Measurements from ENCODE around the gene KRTAP12-3. TPM values are rescaled to one million over a fixed set of nuclear protein-coding genes. Genes with fewer than 3 reads are reported as not detected.
"Not testable (repeated sequence)": the region's sequence is repeated elsewhere in the genome, so short reads cannot be mapped to it uniquely, and the experiment has no call there.

Gene KRTAP12-3
- total RNA-seq, 1 donor from 2014 or later, result not detected

GRCh38 chr21:44686000-44686781 lies 28.5 kb downstream of the KRTAP12-3 start:
- Histone ChIP-seq H3K9ac (no peak overlapping the region), H3K9me3 (ENCODE audit: low read depth) (no peaks in the 10 kb centered on the region), H3K36me3 (no peaks in the 10 kb centered on the region), H3K4me2 (peak overlapping the region; percentile 26), H3F3A (ENCODE audit: low read depth) (peaks cover 9% of the 10 kb centered on the region), H3K27ac (no peak overlapping the region), H3K79me2 (ENCODE audit: low read depth) (no peaks in the 10 kb centered on the region), H4K20me1 (ENCODE audit: low read depth) (no peaks in the 10 kb centered on the region), H3K4me1 (peaks cover 12% of the 10 kb centered on the region), H2AFZ (replicated peaks) (no peak overlapping the region), H3K27me3 (peaks cover 19% of the 10 kb centered on the region), H3K4me3 (no peak overlapping the region)
- TF ChIP-seq EZH2 (IDR thresholded peaks at IDR 0.05), result no peak
- peak; percentile 9 for TF ChIP-seq CTCF (IDR thresholded peaks at IDR 0.05)
- peak; percentile 65 for TF ChIP-seq EZH2phosphoT487 (IDR thresholded peaks at IDR 0.05)
- Mint-ChIP-seq H3K27ac (peak overlapping the region; percentile 78), H3K27me3 (ENCODE audit: insufficient read depth, low read depth) (peaks cover 24% of the 10 kb centered on the region), H3K4me1 (peaks cover 23% of the 10 kb centered on the region), H3K36me3 (no peaks in the 10 kb centered on the region), H3K4me3 (peak overlapping the region; percentile 75), H3K9me3 (peaks cover 7% of the 10 kb centered on the region)
- peak; percentile 78 for DNase-seq (ENCODE audit: low spot score)

- no peaks in the 10 kb centered on the region for H3K36me3 Mint-ChIP-seq
- Histone ChIP-seq H3K27ac (no peak overlapping the region), H3K27me3 (peaks cover 19% of the 10 kb centered on the region), H3K4me2 (peak overlapping the region; percentile 26), H4K20me1 (ENCODE audit: low read depth) (no peaks in the 10 kb centered on the region), H3K36me3 (no peaks in the 10 kb centered on the region), H3K4me3 (no peak overlapping the region), H3K79me2 (ENCODE audit: low read depth) (no peaks in the 10 kb centered on the region), H2AFZ (replicated peaks) (no peak overlapping the region), H3K4me1 (peaks cover 12% of the 10 kb centered on the region), H3K9me3 (ENCODE audit: low read depth) (no peaks in the 10 kb centered on the region), H3F3A (ENCODE audit: low read depth) (peaks cover 9% of the 10 kb centered on the region), H3K9ac (no peak overlapping the region)
- H3K9me3 Mint-ChIP-seq, result peaks cover 11% of the 10 kb centered on the region
- DNase-seq (ENCODE audit: low spot score), result no peak
- H3K27ac Mint-ChIP-seq, result peak overlapping the region; percentile 73
- peaks cover 24% of the 10 kb centered on the region for H3K27me3 Mint-ChIP-seq (ENCODE audit: insufficient read depth, low read depth)
- TF ChIP-seq EZH2phosphoT487 (IDR thresholded peaks at IDR 0.05), result no peak
- H3K4me1 Mint-ChIP-seq, result peaks cover 23% of the 10 kb centered on the region
- H3K4me3 Mint-ChIP-seq, result peak overlapping the region; percentile 75
Observed at GRCh38 chr21:44686843-44687561, 29.3 kb downstream of the KRTAP12-3 start.

GRCh38 chr21:44687671-44688070 lies 29.9 kb downstream of the KRTAP12-3 start:
- H3K79me2 ChIP-seq (ENCODE audit: low read depth), result no peaks in the 10 kb centered on the region
- H3K4me2 ChIP-seq, result no peak overlapping the region
- H2AFZ ChIP-seq (replicated peaks), result no peak overlapping the region
- no peak for DNase-seq (ENCODE audit: low spot score)
- Mint-ChIP-seq H3K36me3 (peaks cover under 1% of the 10 kb centered on the region), H3K27me3 (ENCODE audit: insufficient read depth, low read depth) (peaks cover 23% of the 10 kb centered on the region), H3K27ac (peak overlapping the region; percentile 74), H3K4me3 (peak overlapping the region; percentile 52), H3K9me3 (peaks cover 16% of the 10 kb centered on the region), H3K4me1 (peaks cover 23% of the 10 kb centered on the region)
- TF ChIP-seq EZH2 (IDR thresholded peaks at IDR 0.05) (no peak), EZH2phosphoT487 (IDR thresholded peaks at IDR 0.05) (no peak), CTCF (IDR thresholded peaks at IDR 0.05) (no peak)
- peaks cover 9% of the 10 kb centered on the region for H3F3A ChIP-seq (ENCODE audit: low read depth)
- no peak overlapping the region for H3K9ac ChIP-seq
- peaks cover 19% of the 10 kb centered on the region for H3K27me3 ChIP-seq
- H4K20me1 ChIP-seq (ENCODE audit: low read depth), result no peaks in the 10 kb centered on the region
- H3K4me3 ChIP-seq, result no peak overlapping the region
- peaks cover 12% of the 10 kb centered on the region for H3K4me1 ChIP-seq
- H3K36me3 ChIP-seq, result no peaks in the 10 kb centered on the region
- H3K9me3 ChIP-seq (ENCODE audit: low read depth), result no peaks in the 10 kb centered on the region
- no peak overlapping the region for H3K27ac ChIP-seq

GRCh38 chr21:44689740-44690139 lies 32.0 kb downstream of the KRTAP12-3 start:
- H3K27ac Mint-ChIP-seq; H3K36me3 Mint-ChIP-seq; H3K9ac ChIP-seq; H3K36me3 ChIP-seq; H3K9me3 ChIP-seq (ENCODE audit: low read depth); H3K4me3 ChIP-seq; H3K4me3 Mint-ChIP-seq; H2AFZ ChIP-seq (replicated peaks); H4K20me1 ChIP-seq (ENCODE audit: low read depth); H3K79me2 ChIP-seq (ENCODE audit: low read depth); H3K4me2 ChIP-seq; DNase-seq (ENCODE audit: low spot score); H3F3A ChIP-seq (ENCODE audit: low read depth); H3K27ac ChIP-seq: not testable (repeated sequence)
- peaks cover 21% of the 10 kb centered on the region for H3K27me3 Mint-ChIP-seq (ENCODE audit: insufficient read depth, low read depth)
- H3K9me3 Mint-ChIP-seq, result peaks cover 18% of the 10 kb centered on the region
- peaks cover 23% of the 10 kb centered on the region for H3K4me1 Mint-ChIP-seq
- Histone ChIP-seq H3K4me1 (peaks cover 12% of the 10 kb centered on the region), H3K27me3 (peaks cover 14% of the 10 kb centered on the region)
